GM21529 (cell line): ENCODE data around the gene IFTAP.
"Not testable (repeated sequence)": the region's sequence is repeated elsewhere in the genome, so short reads cannot be mapped to it uniquely, and the experiment has no call there.

Experiments used
- ATAC-seq: cut with Tn5 transposase; IDR thresholded peaks from one replicate; pipeline ENCODE4 v1.9.1; 2021; ENCODE audit not compliant: unreplicated experiment

The IFTAP gene

DNA sequence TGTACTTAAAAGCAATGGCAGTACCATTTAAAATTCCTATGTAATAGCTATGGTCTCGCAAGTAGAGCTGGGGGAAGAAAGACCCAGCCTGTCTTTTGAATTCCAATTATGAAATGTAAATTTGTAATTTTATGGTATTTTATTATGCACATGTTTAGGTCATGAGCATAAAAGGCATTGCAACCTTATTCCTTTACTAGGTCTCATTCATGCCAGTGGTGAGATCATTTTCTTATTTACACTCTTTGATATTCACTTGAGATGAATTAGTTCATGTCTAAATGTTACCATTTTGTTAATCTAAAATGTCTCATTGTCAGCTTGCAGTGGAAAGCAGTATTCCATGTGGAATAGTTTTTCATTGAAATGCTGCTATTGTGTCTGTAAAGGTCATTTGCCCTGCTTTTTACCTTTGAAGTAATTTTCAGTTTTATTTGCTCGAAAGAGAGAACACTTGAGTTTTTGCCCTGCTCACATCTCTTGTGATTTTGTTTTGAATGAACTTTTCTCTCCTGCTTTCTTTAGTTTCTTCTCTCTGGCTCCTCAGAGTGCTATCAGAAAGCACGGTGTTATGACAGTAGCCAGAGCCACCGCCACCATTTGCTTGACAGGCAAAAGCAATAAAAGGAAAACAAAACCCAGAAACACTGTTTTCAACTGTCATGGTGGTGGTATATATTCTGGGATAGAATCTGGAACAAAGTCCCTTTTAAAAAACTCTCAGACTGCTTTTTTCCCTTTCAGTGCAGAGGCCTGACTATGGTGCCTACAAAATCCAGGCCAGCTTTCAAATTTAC, 41.0 kb downstream of the IFTAP start:
- no peak for ATAC-seq

- no peak for ATAC-seq
These were observed 44.3 kb downstream of the IFTAP start for GRCh38 chr11:36638556-36638955.

DNA sequence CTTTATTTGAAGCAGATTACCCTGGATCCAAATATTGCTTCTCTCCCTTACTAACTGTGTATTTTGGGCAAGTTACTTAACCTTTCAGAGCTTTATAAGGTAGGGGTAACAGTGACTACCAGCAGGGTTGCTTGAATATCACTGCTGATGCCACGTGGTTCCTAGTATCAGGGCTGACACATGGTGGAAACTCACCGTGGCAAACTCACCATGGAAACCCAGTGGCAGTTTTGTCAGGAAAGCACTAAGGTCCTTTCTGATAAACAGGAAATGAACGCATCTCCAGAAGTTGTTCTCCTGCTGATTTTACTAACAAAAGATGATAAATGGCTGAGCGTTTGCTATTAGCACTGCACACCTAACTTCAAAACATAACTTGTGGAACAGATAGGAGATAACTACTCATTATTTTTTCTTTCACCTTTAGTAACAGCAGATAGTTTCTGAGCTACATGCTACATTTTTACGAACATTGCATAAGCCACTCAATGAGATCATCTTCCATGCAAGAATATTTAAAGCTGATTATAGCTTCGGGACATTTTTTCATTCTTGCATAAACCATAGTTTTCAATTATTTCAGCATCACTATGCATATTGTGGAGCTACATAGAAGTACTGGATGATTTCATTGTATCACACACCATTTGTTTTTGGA, 63.4 kb downstream of the IFTAP start:
- ATAC-seq = no peak

- not testable (repeated sequence) for ATAC-seq
These were observed 67.1 kb downstream of the IFTAP start for GRCh38 chr11:36661359-36661758.

- ATAC-seq = no peak
These were observed 78.6 kb downstream of the IFTAP start for GRCh38 chr11:36672815-36673450.

GRCh38 chr11:36679547-36679946, 85.2 kb downstream of the IFTAP start:
- not testable (repeated sequence) for ATAC-seq

DNA sequence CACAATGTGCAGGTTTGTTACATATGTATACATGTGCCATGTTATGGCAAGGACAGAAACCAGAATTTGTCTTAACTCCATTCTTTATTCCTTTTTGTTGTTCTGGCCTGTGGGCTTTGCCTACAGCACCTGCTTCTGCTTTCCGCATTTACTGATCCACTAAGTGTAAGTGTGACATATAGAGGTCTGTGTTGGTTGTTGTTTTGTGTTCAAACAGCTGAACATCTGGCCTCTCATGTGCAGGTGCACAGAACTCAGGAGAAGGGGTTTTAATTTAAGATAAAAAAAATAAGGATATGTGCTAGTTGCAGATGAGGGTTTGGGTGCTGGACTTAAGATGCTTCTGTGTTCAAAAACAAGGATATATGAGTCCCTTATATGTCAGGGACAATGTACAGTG, 89.5 kb downstream of the IFTAP start:
- no peak for ATAC-seq

DNA sequence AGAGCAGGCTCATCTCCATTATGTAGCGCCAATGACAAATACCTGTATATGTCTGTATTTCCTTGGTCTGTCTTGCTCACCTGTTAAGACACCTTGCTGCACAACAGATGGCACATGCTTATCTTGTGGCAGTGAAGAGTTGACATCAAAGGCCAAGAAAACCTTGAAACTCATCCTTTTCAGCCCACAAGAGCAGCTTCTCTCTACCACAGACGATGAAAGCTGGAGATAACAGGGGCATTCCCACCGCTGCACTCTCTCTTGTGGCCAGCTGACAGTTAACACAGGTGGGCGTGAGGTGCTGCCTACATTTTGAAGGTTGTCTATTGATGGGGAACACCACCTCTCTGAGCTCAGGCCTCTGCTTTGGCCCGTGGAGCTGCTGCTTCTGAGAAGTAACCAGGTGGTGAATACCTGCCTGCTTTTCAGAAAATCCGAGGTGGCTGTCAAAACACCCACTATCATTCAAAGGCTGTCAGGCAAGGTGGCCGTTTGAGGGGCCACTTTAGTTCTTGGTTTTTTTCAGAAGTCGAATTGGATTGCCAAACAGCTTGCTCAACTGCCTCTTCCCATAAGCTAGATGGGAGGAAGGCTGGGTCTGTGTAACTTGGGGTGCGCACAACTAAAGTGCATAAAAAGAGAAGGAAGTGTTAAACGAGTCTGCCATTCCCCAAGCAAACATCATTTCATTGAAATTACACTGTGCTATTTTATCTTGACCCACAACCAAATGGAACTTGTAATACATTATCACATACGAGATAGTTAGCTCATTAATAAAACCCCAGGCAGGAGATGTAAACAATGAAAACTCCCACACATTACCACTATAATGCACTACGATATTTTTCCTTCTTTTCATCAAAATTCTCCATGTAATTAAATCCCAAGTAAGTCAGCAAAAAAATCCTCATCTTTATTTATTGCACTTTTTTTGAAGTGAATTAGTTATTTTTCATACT, 90.8 kb downstream of the IFTAP start:
- ATAC-seq = peak; percentile 57

DNA sequence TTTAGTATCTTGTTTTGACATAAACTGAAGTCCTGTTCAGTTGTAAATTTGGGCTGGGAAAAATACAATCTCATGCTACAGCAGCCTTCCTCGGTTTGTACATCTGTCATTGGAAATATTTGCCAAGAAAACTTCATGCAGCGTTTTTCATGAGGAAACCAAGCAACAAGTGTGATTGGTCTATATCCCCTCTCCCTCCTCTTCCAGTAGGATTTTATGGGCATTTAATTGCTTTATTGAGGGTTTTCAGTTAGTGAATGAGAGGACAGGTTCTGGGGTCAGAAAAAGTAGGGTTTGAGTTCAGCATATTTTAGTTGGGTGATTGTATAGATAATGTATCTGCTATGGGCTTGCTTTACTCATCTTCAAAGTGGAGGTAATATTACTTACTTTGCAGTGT, 93.8 kb downstream of the IFTAP start:
- no peak for ATAC-seq

- ATAC-seq = no peak
These were observed 94.4 kb downstream of the IFTAP start for GRCh38 chr11:36688571-36689291.

DNA sequence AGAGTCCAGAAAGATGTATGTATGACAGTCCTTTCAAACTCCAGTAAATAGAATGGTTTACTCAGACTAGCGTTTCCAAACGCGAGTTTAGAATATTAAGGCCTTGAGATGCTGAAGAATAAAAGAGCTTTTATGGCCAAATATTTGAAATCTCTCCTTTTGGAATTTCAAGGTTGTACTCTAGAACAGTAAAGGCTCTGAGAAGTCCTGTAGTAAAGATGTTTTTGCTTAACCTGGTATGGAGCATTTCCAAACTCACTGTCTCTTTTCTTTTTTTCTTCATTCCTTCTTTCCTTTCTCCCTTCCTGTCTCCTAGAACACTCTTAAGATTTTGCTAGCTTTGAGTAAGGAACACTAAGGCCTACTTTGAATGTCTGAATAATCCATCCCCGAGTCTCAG, 95.1 kb downstream of the IFTAP start:
- no peak for ATAC-seq

DNA sequence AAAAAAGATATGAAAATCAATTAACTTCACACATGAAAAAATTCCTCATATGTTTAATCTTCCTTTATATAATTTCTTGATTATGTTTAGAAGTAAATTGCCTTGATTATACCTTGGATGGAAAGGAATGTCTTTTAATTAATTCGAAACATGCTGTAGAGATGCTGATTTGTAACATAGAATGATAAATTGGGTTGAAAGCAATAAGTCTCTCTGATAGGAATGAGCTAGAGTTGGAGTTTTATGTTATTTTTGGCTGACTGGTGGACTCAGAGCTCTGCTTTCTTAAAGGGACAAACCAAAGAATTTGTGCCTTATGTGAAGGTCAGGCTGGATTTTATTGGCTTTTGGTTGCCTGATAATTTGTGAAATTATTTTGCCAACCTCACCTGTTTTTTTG, 98.4 kb downstream of the IFTAP start:
- ATAC-seq = no peak

GRCh38 chr11:36693139-36693843, 99.0 kb downstream of the IFTAP start:
- no peak for ATAC-seq

DNA sequence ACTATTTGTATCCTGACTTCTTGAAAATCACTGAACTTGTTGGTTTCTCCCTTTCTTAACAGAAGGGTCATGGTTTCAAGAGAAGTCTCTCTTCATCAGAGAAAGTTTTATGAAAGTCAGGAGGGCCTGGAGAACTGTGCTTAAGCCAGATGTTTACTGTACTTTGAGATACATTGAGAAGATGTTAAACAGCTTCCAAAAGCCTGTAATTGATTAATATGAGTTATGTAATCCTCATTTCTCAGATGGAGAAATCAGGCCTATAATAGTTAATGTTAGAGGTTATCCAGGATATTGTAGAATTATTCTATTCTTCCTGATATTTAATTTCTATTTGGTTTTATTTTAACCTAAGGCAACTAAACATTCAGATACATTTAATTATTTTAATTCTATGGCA, 100.8 kb downstream of the IFTAP start:
- no peak for ATAC-seq

GRCh38 chr11:36695571-36695970, 101.3 kb downstream of the IFTAP start:
- no peak for ATAC-seq

DNA sequence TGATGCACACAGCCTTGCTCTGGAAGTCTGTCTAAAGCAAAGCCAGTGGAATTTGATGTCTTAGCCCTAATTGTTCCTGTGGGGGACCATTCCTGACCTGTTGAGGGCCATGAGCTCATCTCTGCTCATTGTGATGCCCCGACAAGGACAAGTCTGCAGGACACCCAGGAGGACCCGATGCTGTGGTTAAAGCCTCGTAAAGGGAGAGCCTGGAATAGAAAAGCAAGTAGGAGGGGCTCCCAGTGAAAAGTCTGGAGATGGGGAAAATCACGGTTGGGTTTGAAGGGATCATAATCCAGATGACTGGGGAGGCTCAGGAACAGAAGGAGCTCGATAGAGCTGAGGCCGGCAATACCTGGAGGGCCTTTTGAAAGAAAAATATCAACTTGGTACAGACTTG, 102.2 kb downstream of the IFTAP start:
- ATAC-seq = no peak

GRCh38 chr11:36699271-36699670, 105.0 kb downstream of the IFTAP start:
- no peak for ATAC-seq

DNA sequence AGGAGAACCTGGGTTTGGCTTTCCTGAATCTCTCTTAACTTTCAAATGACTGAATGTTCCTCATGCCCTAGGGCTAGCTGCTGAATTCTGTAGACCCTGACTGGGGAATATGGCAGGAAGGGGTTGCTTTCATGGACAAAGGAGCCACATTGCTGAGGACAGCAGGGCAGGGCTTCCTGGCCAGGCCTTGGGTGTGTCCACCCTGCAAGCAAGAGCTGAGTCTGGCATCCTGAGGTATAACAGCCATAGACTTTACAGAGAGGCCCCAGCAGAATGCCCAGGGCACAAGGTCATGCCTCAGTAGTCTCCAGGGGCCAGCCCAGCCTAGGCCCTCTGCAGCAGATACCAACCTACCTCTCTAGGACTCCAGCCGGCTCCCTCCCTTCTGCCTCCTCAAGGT, 105.9 kb downstream of the IFTAP start:
- ATAC-seq = no peak

DNA sequence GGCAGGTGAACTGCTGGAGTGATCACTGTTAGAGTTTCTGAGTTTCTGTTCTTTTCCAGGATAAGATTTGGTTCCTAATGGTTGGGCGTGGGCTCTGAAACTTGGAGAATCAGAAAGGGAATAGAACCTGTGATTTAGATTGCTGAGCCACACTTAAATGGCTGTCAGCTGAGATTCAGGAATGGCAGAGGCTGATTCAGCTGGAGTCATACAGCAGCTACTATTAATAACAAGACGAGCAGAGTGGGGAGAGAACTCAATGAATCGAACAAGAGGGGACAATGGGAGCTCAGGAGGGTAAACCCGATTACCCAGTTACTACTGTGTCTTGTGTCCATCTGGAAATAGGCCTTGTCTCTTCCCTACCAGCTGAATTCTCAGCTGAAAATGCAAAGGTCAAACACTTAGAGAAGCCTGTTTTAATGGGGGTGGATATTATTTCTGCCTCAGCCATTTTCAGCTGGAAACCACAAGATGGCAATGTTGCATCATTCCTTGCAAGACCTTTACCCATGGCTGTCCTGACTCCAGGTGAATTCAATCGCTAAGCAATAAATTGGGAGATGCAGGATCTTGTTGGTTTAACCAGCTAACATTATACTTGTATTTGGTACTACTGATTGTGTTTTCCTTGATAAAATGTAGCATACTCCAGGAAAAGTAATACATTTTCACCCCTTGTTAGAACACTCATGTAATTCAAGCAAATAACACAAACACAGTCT, 108.2 kb downstream of the IFTAP start:
- ATAC-seq = peak; percentile 85
